ENCODE measurements around the gene CNIH3. TPM values are rescaled to one million over a fixed set of nuclear protein-coding genes. Genes with fewer than 3 reads are reported as not detected.

The CNIH3 gene
- total RNA-seq, 1 donor from 2014 or later = 0.99 TPM

DNA sequence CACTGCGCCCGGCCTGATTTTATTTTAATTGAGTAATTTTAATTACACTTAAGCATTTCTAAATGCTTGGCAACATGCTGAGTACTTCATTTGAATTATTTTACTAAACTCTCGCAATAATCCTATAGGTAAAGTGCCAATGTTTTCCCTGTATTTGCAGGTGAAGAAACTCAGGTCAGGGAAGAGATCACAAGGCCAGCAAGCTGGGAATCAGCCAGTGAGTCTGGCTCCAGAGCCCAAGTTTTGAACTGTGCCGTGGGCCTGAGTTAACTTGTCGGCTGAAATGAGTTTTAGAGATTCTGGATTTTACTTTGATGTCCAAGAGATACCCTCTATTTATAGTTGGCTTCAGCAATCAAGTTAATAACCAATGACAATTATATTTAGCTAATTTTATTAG, 141.4 kb downstream of the CNIH3 start:
- ATAC-seq (no peak), DNase-seq (no peak)
- intact Hi-C loops (cut with micrococcal nuclease) = no loop called here

GRCh38 chr1:224759135-224759534, 143.0 kb downstream of the CNIH3 start:
- intact Hi-C loops (cut with micrococcal nuclease) = no loop called here
- DNase-seq = no peak
- no peak for ATAC-seq

DNA sequence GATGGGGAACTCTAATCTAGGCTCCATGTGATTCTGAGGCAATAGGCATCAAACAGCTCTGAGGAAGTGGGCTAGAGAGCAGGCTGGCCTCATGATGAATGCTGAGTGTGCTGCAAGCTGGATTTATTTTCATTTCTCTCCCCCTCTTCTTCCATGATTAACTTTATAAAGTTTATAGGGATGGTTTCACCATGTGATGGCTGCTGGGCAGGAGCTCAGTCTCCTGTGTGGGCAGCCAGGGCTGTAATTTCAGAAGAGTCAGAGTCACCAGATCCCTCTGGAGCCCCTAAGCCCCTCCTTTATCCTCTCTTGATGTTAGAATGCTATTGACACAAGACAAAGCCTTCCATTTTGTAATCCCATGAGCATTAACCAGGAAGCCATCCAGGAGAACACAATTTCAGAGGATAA, 143.6 kb downstream of the CNIH3 start:
- intact Hi-C loops (cut with micrococcal nuclease) = no loop called here
- DNase-seq (no peak), ATAC-seq (no peak)

DNA sequence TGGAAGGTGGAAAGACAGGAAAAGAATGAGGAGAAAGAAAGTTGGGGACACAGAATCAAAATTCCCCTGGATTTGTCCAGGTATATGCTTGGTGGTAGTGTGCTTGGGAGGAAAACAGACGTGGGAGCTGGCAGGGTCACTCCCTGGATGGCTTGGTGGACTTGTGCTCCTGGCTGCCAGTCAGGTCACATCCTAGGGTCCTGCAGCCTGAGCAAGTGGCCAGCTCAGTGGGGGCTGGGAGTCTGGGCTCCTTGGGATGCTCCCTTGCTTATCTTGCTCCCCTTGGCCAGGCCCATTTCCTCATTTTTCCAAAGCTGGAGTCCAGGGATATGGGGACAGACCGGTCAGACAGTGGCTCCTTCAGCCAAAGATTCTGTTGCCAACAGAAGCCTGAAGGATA, 144.0 kb downstream of the CNIH3 start:
- no peak for DNase-seq
- ATAC-seq = no peak
- intact Hi-C loops (cut with micrococcal nuclease) = no loop called here

DNA sequence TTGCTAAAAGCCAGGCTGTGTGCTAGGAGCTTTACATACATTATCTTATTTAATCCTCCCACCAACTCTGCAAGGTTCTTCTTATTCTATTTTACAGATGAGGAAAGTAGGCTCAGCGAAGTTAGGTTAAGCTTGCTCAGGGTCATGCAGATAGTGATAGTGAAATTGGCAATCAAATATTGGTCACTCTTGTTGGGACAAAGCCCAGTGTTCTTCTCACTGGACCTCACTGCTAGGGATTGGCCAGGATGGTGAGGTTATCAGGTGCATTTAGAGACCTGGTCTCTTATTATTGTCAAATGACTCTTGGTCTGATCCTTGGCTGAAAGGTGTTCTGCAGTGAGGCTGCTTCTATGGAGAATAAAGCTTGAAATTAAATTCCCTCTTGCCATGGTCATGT, 145.1 kb downstream of the CNIH3 start:
- intact Hi-C loops (cut with micrococcal nuclease) = no loop called here

DNA sequence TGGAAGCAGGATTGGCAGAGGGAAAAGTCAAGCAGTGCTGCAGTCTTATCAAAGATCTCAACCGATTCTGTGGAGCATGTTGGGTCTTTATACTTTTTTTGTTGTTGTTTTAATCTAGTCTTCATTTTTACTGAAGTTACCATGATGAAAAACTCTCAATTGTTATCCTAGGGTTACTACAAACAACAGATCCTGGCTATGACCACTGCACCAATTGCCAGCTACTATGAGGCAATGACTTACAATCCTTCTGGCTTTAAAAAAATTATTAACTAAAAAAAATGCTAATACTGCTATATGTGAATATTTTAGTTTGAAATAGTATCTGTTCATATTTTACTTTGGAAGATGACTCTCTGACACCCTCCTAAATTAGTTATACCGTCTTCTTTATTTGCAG, 145.9 kb downstream of the CNIH3 start:
- DNase-seq (no peak), ATAC-seq (no peak)
- intact Hi-C loops (cut with micrococcal nuclease) = no loop called here

More for the DNA sequence above, 145.1 kb downstream of the CNIH3 start:
- DNase-seq (no peak), ATAC-seq (no peak)

DNA sequence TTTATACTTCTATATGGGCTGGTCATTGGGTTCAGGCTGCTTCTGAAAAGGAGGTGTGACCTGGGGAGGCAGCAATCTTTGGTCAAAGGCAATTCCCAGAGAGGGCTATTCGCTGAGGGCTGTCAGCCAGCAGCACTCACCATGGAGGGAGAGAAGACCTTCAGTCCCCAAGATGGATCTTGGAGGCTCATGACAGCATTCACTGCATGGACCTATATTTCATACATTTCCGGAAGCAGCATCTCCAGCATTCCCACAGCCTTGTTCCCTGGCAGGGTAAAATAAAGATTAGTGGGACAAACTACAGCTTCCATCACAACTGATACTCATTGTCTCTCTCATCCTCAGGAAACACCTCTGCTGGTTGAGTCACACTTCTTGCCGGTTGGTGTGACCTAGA, 146.6 kb downstream of the CNIH3 start:
- DNase-seq = no peak
- no peak for ATAC-seq
- intact Hi-C loops (cut with micrococcal nuclease) = no loop called here

DNA sequence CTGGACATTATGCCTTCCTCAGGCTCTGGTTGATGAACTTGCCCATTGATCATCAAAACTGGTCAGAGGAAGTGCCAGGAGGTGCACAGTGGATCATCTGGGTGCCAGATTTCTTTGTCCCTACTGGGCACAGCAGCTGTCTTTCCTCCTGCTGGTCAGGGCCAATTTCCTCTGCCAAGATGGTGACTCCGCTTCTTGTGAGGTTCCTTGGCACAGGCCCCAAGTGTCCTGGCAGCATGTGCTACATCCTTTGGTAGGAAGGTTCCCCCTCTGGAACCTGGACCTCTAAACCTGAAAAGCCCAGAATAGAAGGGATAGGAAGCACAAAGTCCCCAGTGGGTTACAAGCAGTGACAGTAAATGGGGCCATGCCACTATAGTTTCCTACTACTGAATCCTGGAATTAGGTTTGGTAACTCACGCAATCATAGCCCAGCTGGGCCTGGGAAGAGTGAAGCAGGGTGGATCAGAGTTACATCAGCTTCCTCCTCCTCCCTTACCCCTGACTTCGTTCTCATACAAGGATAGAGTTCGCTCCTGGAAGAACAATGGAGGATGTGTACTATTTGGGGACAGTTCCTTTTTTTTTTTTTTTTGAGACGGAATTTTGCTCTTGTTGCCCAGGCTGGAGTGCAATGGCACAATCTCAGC, 147.1 kb downstream of the CNIH3 start:
- intact Hi-C loops (cut with micrococcal nuclease) = no loop called here
- DNase-seq (no peak), ATAC-seq (no peak)

DNA sequence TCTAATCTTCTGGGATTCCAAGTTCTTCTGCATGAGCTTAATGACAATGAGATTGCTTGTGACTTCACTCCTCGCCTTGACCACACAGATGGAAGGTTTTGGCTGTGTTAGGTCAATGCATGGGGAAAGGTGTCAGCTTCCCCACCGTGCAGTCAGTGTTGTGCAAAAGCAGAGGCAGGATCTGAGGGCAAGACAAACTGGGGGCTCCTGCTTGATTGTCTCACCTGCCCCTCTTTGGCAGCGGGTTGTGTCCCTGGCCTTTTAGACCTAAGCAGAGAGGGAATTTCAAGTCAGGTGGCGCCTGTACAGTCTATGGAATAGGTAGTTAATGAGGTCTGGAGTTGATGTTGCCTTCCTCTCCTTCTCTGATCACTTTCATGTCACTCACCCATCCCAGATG, 150.1 kb downstream of the CNIH3 start:
- DNase-seq = no peak
- intact Hi-C loops (cut with micrococcal nuclease) = no loop called here
- no peak for ATAC-seq

DNA sequence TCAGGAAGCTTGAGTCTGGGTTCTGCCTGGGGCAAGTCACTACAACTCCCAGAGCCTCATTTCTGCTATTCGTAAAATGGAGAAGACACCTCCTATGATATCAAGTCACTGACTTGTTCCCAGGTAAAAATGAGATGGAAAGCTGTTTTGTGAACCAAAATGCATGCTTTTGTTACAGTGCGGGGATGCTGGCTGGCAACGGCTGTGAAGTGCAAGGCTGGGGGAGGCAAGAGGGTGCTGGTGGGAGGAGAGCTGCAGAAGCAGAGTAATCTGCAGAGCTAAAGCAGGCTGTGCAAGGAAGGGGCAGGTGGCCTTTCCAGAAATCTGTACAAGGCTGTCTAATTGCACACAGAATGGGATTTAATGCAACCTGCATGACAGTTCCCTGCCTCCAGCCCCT, 150.9 kb downstream of the CNIH3 start:
- ATAC-seq = no peak
- intact Hi-C loops (cut with micrococcal nuclease) = no loop called here
- no peak for DNase-seq

GRCh38 chr1:224767676-224768075, 151.6 kb downstream of the CNIH3 start:
- no peak for DNase-seq
- intact Hi-C loops (cut with micrococcal nuclease) = no loop called here

GRCh38 chr1:224768971-224769370, 152.9 kb downstream of the CNIH3 start:
- ATAC-seq (no peak), DNase-seq (no peak)
- intact Hi-C loops (cut with micrococcal nuclease) = no loop called here

More at GRCh38 chr1:224767676-224768075, 151.6 kb downstream of the CNIH3 start:
- ATAC-seq = no peak

GRCh38 chr1:224769452-224770335, 153.6 kb downstream of the CNIH3 start:
- ATAC-seq = no peak
- DNase-seq = no peak
- intact Hi-C loops (cut with micrococcal nuclease) = no loop called here

DNA sequence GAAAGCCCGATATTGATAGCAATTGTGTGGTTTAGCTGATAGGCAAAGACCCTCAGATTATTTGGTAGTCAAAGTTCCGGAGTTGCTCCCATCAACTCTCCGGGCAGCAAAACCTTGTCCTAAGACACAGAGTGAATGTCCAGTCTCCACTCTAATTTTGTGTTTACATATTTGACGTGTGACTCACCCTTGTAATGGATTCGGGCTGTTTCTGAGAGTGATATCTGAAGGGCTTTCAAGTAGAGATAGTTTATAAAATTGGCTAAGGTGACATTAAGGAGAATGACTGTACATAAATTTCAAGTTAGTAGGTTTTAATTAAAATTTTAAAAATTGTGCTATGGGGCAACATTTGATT, 154.2 kb downstream of the CNIH3 start:
- ATAC-seq (peak; percentile 47), DNase-seq (no peak)
- intact Hi-C loops (cut with micrococcal nuclease) = no loop called here

GRCh38 chr1:224773646-224774045, 157.5 kb downstream of the CNIH3 start:
- intact Hi-C loops (cut with micrococcal nuclease) = no loop called here
- ATAC-seq (no peak), DNase-seq (no peak)

GRCh38 chr1:224774378-224774777, 158.3 kb downstream of the CNIH3 start:
- DNase-seq (no peak), ATAC-seq (no peak)
- intact Hi-C loops (cut with micrococcal nuclease) = no loop called here

DNA sequence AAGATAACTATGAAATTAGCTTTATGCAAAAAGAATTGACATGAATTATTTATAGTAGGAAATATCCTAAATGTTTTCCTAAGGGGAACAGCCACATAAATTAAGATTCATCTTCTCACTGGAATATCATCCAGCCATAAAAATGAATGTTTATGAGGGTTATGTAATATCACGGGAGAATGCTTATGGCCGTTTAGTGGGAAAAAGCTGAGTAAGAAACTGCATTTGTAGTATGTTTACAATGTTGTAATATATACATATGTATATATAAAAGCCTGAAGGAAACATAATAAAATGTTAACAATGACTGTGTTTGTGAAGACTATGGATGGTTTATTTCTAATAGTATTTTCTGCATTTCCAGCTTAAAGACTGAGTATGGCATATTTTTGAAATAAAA, 161.1 kb downstream of the CNIH3 start:
- intact Hi-C loops (cut with micrococcal nuclease) = no loop called here
- no peak for DNase-seq
- no peak for ATAC-seq

- intact Hi-C loops (cut with micrococcal nuclease) = no loop called here
- ATAC-seq = no peak
- DNase-seq = no peak
Observed at GRCh38 chr1:224779536-224779935, 163.4 kb downstream of the CNIH3 start.

GRCh38 chr1:224780736-224781135, 164.6 kb downstream of the CNIH3 start:
- ATAC-seq = no peak
- DNase-seq = no peak
- intact Hi-C loops (cut with micrococcal nuclease) = no loop called here

GRCh38 chr1:224781800-224782199, 165.7 kb downstream of the CNIH3 start:
- DNase-seq (no peak), ATAC-seq (no peak)
- intact Hi-C loops (cut with micrococcal nuclease) = no loop called here
